ENCODE results near the gene TBC1D2. TPM values are rescaled to one million over a fixed set of nuclear protein-coding genes. Genes with fewer than 3 reads are reported as not detected.

TBC1D2 gene
- total and polyA plus RNA-seq, 2 experiments from 2014 or later, result 3.7 to 6.8 TPM

DNA sequence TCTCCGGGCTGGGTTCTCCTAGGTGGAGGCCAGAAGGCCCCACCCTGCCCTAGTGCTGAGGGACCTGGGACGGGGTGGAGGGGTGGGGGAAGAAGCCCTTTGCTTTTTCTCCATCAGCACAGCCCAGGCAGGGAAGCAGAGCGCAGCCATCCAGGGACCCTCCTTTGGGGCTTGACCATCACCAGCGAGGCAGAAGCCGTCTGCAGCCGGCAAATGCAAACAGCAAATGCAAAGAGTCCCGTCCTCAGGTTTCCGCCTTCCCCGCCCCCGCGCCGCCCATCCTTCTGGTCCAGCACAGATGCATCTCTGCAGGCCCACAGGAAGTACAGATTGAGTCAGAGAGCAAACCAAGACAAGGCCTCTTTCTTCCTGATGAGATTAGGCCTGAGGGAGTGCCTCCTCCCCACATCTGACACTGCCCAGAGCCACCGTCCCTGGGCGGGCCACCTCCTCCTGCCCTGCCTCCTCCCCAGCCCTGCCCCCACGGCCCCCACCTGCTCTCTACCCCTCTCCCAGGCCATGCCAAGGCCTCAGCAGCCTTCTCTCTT, 86.4 kb downstream of the TBC1D2 start:
- H3K36me3 ChIP-seq (ENCODE audit: insufficient read depth), result no peaks in the 10 kb centered on the region
- H3K4me3 ChIP-seq, result peak overlapping the region; percentile 30; the same call in 1 of the 2 replicates
- TF ChIP-seq CREB1 (CRISPR knock-in tag; IDR thresholded peaks at IDR 0.05; ENCODE audit: low read depth) (no peak), NANOG (IDR thresholded peaks at IDR 0.05; ENCODE audit: borderline replicate concordance) (no peak), ZNF331 (CRISPR knock-in tag; IDR thresholded peaks at IDR 0.05; ENCODE audit: low read depth) (no peak), EZH2 (IDR thresholded peaks at IDR 0.05; ENCODE audit: low read depth, unreplicated experiment) (no peak), POLR2AphosphoS5 (IDR thresholded peaks at IDR 0.05; ENCODE audit: low read depth) (no peak), ZNF114 (CRISPR knock-in tag; IDR thresholded peaks at IDR 0.05) (no peak), JUNB (IDR thresholded peaks at IDR 0.05; ENCODE audit: unreplicated experiment) (no peak)
- TF ChIP-seq, protein P1, sequence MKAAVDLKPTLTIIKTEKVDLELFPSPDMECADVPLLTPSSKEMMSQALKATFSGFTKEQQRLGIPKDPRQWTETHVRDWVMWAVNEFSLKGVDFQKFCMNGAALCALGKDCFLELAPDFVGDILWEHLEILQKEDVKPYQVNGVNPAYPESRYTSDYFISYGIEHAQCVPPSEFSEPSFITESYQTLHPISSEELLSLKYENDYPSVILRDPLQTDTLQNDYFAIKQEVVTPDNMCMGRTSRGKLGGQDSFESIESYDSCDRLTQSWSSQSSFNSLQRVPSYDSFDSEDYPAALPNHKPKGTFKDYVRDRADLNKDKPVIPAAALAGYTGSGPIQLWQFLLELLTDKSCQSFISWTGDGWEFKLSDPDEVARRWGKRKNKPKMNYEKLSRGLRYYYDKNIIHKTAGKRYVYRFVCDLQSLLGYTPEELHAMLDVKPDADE (IDR thresholded peaks at IDR 0.05), result no peak
- TF ChIP-seq, protein P2, sequence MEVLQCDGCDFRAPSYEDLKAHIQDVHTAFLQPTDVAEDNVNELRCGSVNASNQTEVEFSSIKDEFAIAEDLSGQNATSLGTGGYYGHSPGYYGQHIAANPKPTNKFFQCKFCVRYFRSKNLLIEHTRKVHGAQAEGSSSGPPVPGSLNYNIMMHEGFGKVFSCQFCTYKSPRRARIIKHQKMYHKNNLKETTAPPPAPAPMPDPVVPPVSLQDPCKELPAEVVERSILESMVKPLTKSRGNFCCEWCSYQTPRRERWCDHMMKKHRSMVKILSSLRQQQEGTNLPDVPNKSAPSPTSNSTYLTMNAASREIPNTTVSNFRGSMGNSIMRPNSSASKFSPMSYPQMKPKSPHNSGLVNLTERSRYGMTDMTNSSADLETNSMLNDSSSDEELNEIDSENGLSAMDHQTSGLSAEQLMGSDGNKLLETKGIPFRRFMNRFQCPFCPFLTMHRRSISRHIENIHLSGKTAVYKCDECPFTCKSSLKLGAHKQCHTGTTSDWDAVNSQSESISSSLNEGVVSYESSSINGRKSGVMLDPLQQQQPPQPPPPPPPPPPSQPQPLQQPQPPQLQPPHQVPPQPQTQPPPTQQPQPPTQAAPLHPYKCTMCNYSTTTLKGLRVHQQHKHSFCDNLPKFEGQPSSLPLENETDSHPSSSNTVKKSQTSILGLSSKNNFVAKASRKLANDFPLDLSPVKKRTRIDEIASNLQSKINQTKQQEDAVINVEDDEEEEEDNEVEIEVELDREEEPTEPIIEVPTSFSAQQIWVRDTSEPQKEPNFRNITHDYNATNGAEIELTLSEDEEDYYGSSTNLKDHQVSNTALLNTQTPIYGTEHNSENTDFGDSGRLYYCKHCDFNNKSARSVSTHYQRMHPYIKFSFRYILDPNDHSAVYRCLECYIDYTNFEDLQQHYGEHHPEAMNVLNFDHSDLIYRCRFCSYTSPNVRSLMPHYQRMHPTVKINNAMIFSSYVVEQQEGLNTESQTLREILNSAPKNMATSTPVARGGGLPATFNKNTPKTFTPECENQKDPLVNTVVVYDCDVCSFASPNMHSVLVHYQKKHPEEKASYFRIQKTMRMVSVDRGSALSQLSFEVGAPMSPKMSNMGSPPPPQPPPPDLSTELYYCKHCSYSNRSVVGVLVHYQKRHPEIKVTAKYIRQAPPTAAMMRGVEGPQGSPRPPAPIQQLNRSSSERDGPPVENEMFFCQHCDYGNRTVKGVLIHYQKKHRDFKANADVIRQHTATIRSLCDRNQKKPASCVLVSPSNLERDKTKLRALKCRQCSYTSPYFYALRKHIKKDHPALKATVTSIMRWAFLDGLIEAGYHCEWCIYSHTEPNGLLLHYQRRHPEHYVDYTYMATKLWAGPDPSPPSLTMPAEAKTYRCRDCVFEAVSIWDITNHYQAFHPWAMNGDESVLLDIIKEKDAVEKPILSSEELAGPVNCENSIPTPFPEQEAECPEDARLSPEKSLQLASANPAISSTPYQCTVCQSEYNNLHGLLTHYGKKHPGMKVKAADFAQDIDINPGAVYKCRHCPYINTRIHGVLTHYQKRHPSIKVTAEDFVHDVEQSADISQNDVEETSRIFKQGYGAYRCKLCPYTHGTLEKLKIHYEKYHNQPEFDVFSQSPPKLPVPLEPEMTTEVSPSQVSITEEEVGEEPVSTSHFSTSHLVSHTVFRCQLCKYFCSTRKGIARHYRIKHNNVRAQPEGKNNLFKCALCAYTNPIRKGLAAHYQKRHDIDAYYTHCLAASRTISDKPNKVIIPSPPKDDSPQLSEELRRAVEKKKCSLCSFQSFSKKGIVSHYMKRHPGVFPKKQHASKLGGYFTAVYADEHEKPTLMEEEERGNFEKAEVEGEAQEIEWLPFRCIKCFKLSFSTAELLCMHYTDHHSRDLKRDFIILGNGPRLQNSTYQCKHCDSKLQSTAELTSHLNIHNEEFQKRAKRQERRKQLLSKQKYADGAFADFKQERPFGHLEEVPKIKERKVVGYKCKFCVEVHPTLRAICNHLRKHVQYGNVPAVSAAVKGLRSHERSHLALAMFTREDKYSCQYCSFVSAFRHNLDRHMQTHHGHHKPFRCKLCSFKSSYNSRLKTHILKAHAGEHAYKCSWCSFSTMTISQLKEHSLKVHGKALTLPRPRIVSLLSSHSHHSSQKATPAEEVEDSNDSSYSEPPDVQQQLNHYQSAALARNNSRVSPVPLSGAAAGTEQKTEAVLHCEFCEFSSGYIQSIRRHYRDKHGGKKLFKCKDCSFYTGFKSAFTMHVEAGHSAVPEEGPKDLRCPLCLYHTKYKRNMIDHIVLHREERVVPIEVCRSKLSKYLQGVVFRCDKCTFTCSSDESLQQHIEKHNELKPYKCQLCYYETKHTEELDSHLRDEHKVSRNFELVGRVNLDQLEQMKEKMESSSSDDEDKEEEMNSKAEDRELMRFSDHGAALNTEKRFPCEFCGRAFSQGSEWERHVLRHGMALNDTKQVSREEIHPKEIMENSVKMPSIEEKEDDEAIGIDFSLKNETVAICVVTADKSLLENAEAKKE (CRISPR knock-in tag; IDR thresholded peaks at IDR 0.05), result no peak
- TF ChIP-seq, protein P3, sequence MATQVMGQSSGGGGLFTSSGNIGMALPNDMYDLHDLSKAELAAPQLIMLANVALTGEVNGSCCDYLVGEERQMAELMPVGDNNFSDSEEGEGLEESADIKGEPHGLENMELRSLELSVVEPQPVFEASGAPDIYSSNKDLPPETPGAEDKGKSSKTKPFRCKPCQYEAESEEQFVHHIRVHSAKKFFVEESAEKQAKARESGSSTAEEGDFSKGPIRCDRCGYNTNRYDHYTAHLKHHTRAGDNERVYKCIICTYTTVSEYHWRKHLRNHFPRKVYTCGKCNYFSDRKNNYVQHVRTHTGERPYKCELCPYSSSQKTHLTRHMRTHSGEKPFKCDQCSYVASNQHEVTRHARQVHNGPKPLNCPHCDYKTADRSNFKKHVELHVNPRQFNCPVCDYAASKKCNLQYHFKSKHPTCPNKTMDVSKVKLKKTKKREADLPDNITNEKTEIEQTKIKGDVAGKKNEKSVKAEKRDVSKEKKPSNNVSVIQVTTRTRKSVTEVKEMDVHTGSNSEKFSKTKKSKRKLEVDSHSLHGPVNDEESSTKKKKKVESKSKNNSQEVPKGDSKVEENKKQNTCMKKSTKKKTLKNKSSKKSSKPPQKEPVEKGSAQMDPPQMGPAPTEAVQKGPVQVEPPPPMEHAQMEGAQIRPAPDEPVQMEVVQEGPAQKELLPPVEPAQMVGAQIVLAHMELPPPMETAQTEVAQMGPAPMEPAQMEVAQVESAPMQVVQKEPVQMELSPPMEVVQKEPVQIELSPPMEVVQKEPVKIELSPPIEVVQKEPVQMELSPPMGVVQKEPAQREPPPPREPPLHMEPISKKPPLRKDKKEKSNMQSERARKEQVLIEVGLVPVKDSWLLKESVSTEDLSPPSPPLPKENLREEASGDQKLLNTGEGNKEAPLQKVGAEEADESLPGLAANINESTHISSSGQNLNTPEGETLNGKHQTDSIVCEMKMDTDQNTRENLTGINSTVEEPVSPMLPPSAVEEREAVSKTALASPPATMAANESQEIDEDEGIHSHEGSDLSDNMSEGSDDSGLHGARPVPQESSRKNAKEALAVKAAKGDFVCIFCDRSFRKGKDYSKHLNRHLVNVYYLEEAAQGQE (IDR thresholded peaks at IDR 0.05; ENCODE audit: unreplicated experiment), result no peak
- H3K4me2 ChIP-seq, result peak overlapping the region; percentile 73
- Mint-ChIP-seq H3K4me3 (peak overlapping the region; percentile 32; the same call in 2 of the 3 replicates), H3K9me3 (no peaks in the 10 kb centered on the region), H3K4me1 (peaks cover 70% of the 10 kb centered on the region), H3K36me3 (ENCODE audit: low read depth) (no peaks in the 10 kb centered on the region), H3K27ac (peak overlapping the region; percentile 71; the same call in 1 of the 2 replicates), H3K27me3 (ENCODE audit: insufficient read depth, low read depth, poor library complexity) (peaks cover 16% of the 10 kb centered on the region)
- H3F3A ChIP-seq (replicated peaks; ENCODE audit: low read depth), result peaks cover 6% of the 10 kb centered on the region; the same call in 1 of the 2 replicates
- H3K4me1 ChIP-seq (ENCODE audit: insufficient read depth), result peaks cover 33% of the 10 kb centered on the region
- H2AFZ ChIP-seq, result no peak overlapping the region
- ATAC-seq (peak; percentile 62), DNase-seq (ENCODE audit: low spot score) (peak; percentile 79)
- H3K27ac ChIP-seq (ENCODE audit: low read depth), result peak overlapping the region; percentile 69; the same call in 1 of the 2 replicates
- H3K79me2 ChIP-seq (replicated peaks; ENCODE audit: insufficient read depth), result peaks cover 24% of the 10 kb centered on the region
- no peaks in the 10 kb centered on the region for H3K27me3 ChIP-seq (ENCODE audit: insufficient read depth)
- H4K20me1 ChIP-seq (replicated peaks; ENCODE audit: insufficient read depth), result peaks cover 17% of the 10 kb centered on the region; the same call in 1 of the 2 replicates
- H3K9me2 ChIP-seq (ENCODE audit: insufficient read depth), result no peaks in the 10 kb centered on the region
